GM12864 (cell line): Measurements from ENCODE around the gene ADCYAP1R1.

Experiments used
- DNase-seq: peaks from one replicate; pipeline ENCODE4 v3.0.0-alpha.2; 2011; ENCODE audit warnings: low read depth
- H3K4me3 ChIP-seq: 2 replicates; pipeline ENCODE4 v1.5.1; 2011; ENCODE audit warnings: mild to moderate bottlenecking, low read depth, low read length, control low read depth
- CTCF ChIP-seq: IDR thresholded peaks from 2 replicates; pipeline ENCODE4 v1.5.1; 2011; ENCODE audit warnings: low read depth, mild to moderate bottlenecking, moderate library complexity, low read length, control low read depth, inconsistent platforms; ENCODE audit errors: missing control alignments

ADCYAP1R1 gene

GRCh38 chr7:31100445-31100844, 48.3 kb downstream of the ADCYAP1R1 start:
- DNase-seq, result no peak
- H3K4me3 ChIP-seq, result no peak overlapping the region
- TF ChIP-seq CTCF, result no peak

GRCh38 chr7:31100871-31101270, 48.8 kb downstream of the ADCYAP1R1 start:
- no peak for DNase-seq
- no peak overlapping the region for H3K4me3 ChIP-seq
- TF ChIP-seq CTCF, result no peak

- DNase-seq, result no peak
- no peak for TF ChIP-seq CTCF
- no peak overlapping the region for H3K4me3 ChIP-seq
These were observed 49.4 kb downstream of the ADCYAP1R1 start for GRCh38 chr7:31101544-31101943.

- DNase-seq, result no peak
- H3K4me3 ChIP-seq, result no peak overlapping the region
- no peak for TF ChIP-seq CTCF
These were observed 50.3 kb downstream of the ADCYAP1R1 start for GRCh38 chr7:31102151-31102972.

- no peak for TF ChIP-seq CTCF
These were observed 51.1 kb downstream of the ADCYAP1R1 start for GRCh38 chr7:31102973-31103850.

GRCh38 chr7:31104361-31105255, 52.5 kb downstream of the ADCYAP1R1 start:
- H3K4me3 ChIP-seq, result no peak overlapping the region
- DNase-seq, result no peak
- TF ChIP-seq CTCF, result no peak

More at GRCh38 chr7:31102973-31103850, 51.1 kb downstream of the ADCYAP1R1 start:
- DNase-seq, result no peak
- H3K4me3 ChIP-seq, result no peak overlapping the region
